ENCODE results near the gene APMAP. TPM values are rescaled to one million over a fixed set of nuclear protein-coding genes. Genes with fewer than 3 reads are reported as not detected.

Gene APMAP, protein sequence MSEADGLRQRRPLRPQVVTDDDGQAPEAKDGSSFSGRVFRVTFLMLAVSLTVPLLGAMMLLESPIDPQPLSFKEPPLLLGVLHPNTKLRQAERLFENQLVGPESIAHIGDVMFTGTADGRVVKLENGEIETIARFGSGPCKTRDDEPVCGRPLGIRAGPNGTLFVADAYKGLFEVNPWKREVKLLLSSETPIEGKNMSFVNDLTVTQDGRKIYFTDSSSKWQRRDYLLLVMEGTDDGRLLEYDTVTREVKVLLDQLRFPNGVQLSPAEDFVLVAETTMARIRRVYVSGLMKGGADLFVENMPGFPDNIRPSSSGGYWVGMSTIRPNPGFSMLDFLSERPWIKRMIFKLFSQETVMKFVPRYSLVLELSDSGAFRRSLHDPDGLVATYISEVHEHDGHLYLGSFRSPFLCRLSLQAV
- total RNA-seq: 100 to 1,000 TPM; 205 to 212 (median 207) TPM
- total RNA-seq (2013): 188 TPM

DNA sequence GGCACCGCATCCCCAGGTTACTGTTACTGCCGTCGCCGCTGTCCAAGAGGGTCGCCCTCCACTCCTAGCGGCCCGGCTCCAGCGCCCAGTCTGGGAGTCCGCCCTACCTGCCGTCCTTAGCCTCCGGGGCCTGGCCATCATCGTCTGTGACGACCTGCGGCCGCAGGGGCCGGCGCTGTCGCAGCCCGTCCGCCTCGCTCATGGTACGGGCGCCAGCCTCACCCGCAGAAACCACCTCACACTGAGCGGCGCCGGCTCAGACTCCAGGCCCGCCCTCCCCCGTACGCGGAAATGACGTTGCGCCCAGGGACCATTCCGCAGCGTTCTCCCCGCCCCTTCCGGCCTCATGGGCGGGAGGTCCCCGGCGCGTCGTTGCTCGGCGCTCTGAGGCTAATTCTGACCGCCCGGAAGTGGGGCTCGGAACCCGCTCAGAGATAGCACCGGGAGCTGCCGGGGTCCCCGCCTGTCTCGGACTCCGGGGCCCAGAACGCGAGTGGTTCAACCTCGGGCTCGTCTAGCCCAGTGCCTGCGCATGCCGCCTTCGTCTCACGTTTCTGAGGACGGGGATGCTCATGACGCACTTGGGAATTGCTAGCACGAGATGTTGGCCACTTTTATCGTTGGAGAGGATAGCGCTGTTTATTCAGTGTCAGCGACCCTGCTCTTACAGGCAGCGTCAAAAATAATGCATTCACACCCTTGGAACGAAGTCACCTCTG lies at the start of gene APMAP:
APMAP (minus strand) TSS at position 265 of the 719 bp plus-strand sequence; CDS start at position 202, 63 bp downstream.
- intact Hi-C loops (cut with micrococcal nuclease): loop anchor here (1.0 to 2.0 kb wide), 6 partner anchors 31 to 255 kb away; partner anchors contain the start of gene CST7
- H3K4me1 ChIP-seq (ENCODE audit: control insufficient read depth, insufficient read depth, low read length): peaks cover 40% of the 10 kb centered on the region
- ATAC-seq (peak; percentile 80 to 94 (median 86)), DNase-seq (peak; percentile 99)
- TF ChIP-seq CTCF (IDR thresholded peaks at IDR 0.05): no peak
- under 1% methylated on average over 69 of the region's 69 CpGs for WGBS (ENCODE audit: insufficient coverage)
- H3K36me3 ChIP-seq (ENCODE audit: control insufficient read depth, insufficient read depth, low read length): no peaks in the 10 kb centered on the region
- peak within 1 kb of the TSS; percentile 95 for H3K4me3 ChIP-seq (ENCODE audit: low read length)
- H3K27me3 ChIP-seq (ENCODE audit: control insufficient read depth, insufficient read depth, low read length): no peaks in the 10 kb centered on the region
- peak within 1 kb of the TSS; percentile 98 for H3K27ac ChIP-seq (ENCODE audit: low read length)
- H3K9me3 Mint-ChIP-seq: no peaks in the 10 kb centered on the region
- peak within 1 kb of the TSS; percentile 83 for H3K4me3 Mint-ChIP-seq
- no peaks in the 10 kb centered on the region for H3K9me3 ChIP-seq (ENCODE audit: control insufficient read depth, insufficient read depth, low read length)
- peak within 1 kb of the TSS; percentile 93 to 94 for H3K27ac Mint-ChIP-seq
- no peaks in the 10 kb centered on the region for H3K27me3 Mint-ChIP-seq (ENCODE audit: low read depth in 2 of 2)
- H3K4me1 Mint-ChIP-seq: peaks cover 56 to 60% of the 10 kb centered on the region in 2 donors
- no peaks in the 10 kb centered on the region for H3K36me3 Mint-ChIP-seq

GRCh38 chr20:25041813-25042530 lies 49.4 kb upstream of the APMAP start:
- H3K4me3 ChIP-seq (ENCODE audit: low read length): no peak overlapping the region
- H3K27ac ChIP-seq (ENCODE audit: low read length): peak overlapping the region; percentile 86
- no peaks in the 10 kb centered on the region for H3K27me3 ChIP-seq (ENCODE audit: control insufficient read depth, insufficient read depth, low read length)
- H3K36me3 Mint-ChIP-seq: no peaks in the 10 kb centered on the region
- H3K4me1 ChIP-seq (ENCODE audit: control insufficient read depth, insufficient read depth, low read length): peaks cover 62% of the 10 kb centered on the region
- H3K4me1 Mint-ChIP-seq: peaks cover 38 to 49% of the 10 kb centered on the region in 2 donors
- H3K36me3 ChIP-seq (ENCODE audit: control insufficient read depth, insufficient read depth, low read length): peaks cover 20% of the 10 kb centered on the region
- H3K27me3 Mint-ChIP-seq (ENCODE audit: low read depth in 2 of 2): no peaks in the 10 kb centered on the region
- 97% methylated on average over 17 of the region's 21 CpGs for WGBS (ENCODE audit: insufficient coverage)
- H3K27ac Mint-ChIP-seq: peak overlapping the region; percentile 96
- no peaks in the 10 kb centered on the region for H3K9me3 Mint-ChIP-seq
- no peak for ATAC-seq
- intact Hi-C loops (cut with micrococcal nuclease): no loop called here
- no peak overlapping the region for H3K4me3 Mint-ChIP-seq
- no peak for DNase-seq
- TF ChIP-seq CTCF (IDR thresholded peaks at IDR 0.05): no peak
- no peaks in the 10 kb centered on the region for H3K9me3 ChIP-seq (ENCODE audit: control insufficient read depth, insufficient read depth, low read length)

DNA sequence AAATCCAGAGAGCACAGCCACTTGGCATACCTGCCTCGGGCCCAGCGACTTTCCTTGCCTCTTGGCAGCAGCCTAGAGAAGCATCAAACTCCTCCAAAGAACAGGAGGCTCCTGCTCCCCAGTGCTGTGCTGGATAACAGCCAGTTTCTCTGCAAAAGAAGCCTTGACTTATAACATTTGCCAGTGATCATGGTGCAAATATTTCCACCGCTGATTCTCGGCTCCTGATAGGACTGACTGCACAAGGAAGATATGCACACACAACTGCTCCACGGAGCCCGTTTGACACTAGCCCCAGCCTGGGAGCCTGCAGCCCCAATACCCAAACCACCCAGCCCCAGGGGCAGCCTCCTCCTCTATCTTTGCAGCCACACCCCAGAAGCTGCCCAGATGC lies 47.9 kb upstream of the APMAP start:
- intact Hi-C loops (cut with micrococcal nuclease): no loop called here
- Histone ChIP-seq H3K27ac (ENCODE audit: low read length) (no peak overlapping the region), H3K27me3 (ENCODE audit: control insufficient read depth, insufficient read depth, low read length) (no peaks in the 10 kb centered on the region), H3K36me3 (ENCODE audit: control insufficient read depth, insufficient read depth, low read length) (peaks cover 10% of the 10 kb centered on the region), H3K4me1 (ENCODE audit: control insufficient read depth, insufficient read depth, low read length) (peaks cover 76% of the 10 kb centered on the region), H3K9me3 (ENCODE audit: control insufficient read depth, insufficient read depth, low read length) (no peaks in the 10 kb centered on the region), H3K4me3 (ENCODE audit: low read length) (no peak overlapping the region)
- no peak for TF ChIP-seq CTCF (IDR thresholded peaks at IDR 0.05)
- Mint-ChIP-seq H3K4me3 (no peak overlapping the region), H3K27me3 (ENCODE audit: low read depth in 2 of 2) (no peaks in the 10 kb centered on the region), H3K9me3 (no peaks in the 10 kb centered on the region), H3K27ac (peak overlapping the region; percentile 53 to 96), H3K4me1 (peaks cover 53 to 64% of the 10 kb centered on the region in 2 donors), H3K36me3 (no peaks in the 10 kb centered on the region)
- no peak for DNase-seq
- ATAC-seq: no peak
- 91% methylated on average over 6 of the region's 6 CpGs for WGBS (ENCODE audit: insufficient coverage)

Data from natural killer cell (primary cell).